GM12878 (cell line): ENCODE data around the gene PRKAG2. TPM values are rescaled to one million over a fixed set of nuclear protein-coding genes. Genes with fewer than 3 reads are reported as not detected.

Source experiments
- ATAC-seq: fragments of 200-7000 bp; cut with Tn5 transposase; 3 replicates; pipeline ENCODE4 v1.9.1; 2020; ENCODE audit warnings: mild to moderate bottlenecking, moderate library complexity
- BruUV-seq: library from RNA; stranded (reverse); fragments of 400-500 nt; replicated peaks from 2 replicates; lab custom pipeline; 2021; lab: Mats Ljungman, UMichigan
- CTCF ChIA-PET: fragments of 300-600 bp; sonication (Branson Sonifier 250); formaldehyde crosslinking; extraction: SDS; loops from one replicate; lab custom pipeline; 2021; ENCODE audit warnings: inconsistent platforms; lab: Yijun Ruan, JAX
- POLR2A ChIA-PET: fragments of 350-600 bp; formaldehyde crosslinking; extraction: SDS; loops from one replicate; lab custom pipeline; 2021; ENCODE audit warnings: inconsistent platforms; lab: Charles Lee
- RAD21 ChIA-PET: fragments of 300-600 bp; sonication (Branson Sonifier 250); formaldehyde crosslinking; loops from one replicate; lab custom pipeline; 2023; ENCODE audit warnings: antibody characterized with exemption; ENCODE audit not compliant: unreplicated experiment; lab: Charles Lee
- SMC1A ChIA-PET: fragments of 300-600 bp; sonication (Branson Sonifier 250); formaldehyde crosslinking; loops from one replicate; lab custom pipeline; 2023; ENCODE audit not compliant: unreplicated experiment, uncharacterized antibody; lab: Charles Lee
- DNase-seq: peaks from one replicate; pipeline ENCODE4 v3.0.0-alpha.2; 2011; ENCODE audit warnings: low read depth, low spot score
- FAIRE-seq: peaks from 3 replicates; lab custom pipeline; 2011; peaks lifted over from hg19 to GRCh38; lab: Jason Lieb, UNC
- H2AFZ ChIP-seq: 2 replicates; pipeline ENCODE4 v1.6.0; 2011; ENCODE audit warnings: low read depth, low read length, control low read depth; ENCODE audit not compliant: control insufficient read depth
- H3K27ac ChIP-seq: 2 replicates; pipeline ENCODE4 v1.5.1; 2011; ENCODE audit warnings: control low read depth; ENCODE audit not compliant: control insufficient read depth, insufficient read depth
- H3K27me3 ChIP-seq, 2 experiments: replicated peaks in 1 of 2; 2 replicates each; pipeline versions ENCODE4 v1.6.0 to v1.6.1; 2011; ENCODE audit warnings: low read length in 1 of 2; ENCODE audit not compliant: control insufficient read depth in 2 of 2, insufficient read depth in 2 of 2
- H3K36me3 ChIP-seq, 2 experiments: 2 replicates each; pipeline ENCODE4 v1.5.1; 2011; ENCODE audit warnings: low read length in 1 of 2; ENCODE audit not compliant: control insufficient read depth in 2 of 2, insufficient read depth in 2 of 2
- H3K4me1 ChIP-seq: 2 replicates; pipeline ENCODE4 v1.6.1; 2011; ENCODE audit warnings: mild to moderate bottlenecking, low read length, moderate library complexity, mixed read lengths; ENCODE audit not compliant: control insufficient read depth, insufficient read depth
- H3K4me2 ChIP-seq: 2 replicates; pipeline ENCODE4 v1.6.0; 2011; ENCODE audit warnings: control low read depth; ENCODE audit not compliant: control insufficient read depth, insufficient read depth
- H3K4me3 ChIP-seq: fragments of 200-600 bp; sonication (generic); 2 replicates; pipeline ENCODE4 v1.5.1; 2016
- H3K79me2 ChIP-seq: 2 replicates; pipeline ENCODE4 v1.6.0; 2011; ENCODE audit warnings: low read length; ENCODE audit not compliant: control insufficient read depth, insufficient read depth
- H3K9ac ChIP-seq: 2 replicates; pipeline ENCODE4 v1.8.0; 2011; ENCODE audit warnings: low read length, control low read depth, mixed read lengths; ENCODE audit not compliant: control insufficient read depth, insufficient read depth
- H3K9me3 ChIP-seq: replicated peaks from 3 replicates; pipeline ENCODE4 v1.5.1; 2011; ENCODE audit warnings: mild to moderate bottlenecking, low read length; ENCODE audit not compliant: control insufficient read depth, insufficient read depth
- H4K20me1 ChIP-seq: 2 replicates; pipeline ENCODE4 v1.6.0; 2011; ENCODE audit not compliant: control insufficient read depth, insufficient read depth
- ETV6 ChIP-seq, 2 experiments: fragments of 450-650 bp in 1 of 2; IDR thresholded peaks in 1 of 2; conservative IDR thresholded peaks in 1 of 2; 2 replicates each; pipeline ENCODE4 v1.6.1; 2014; ENCODE audit warnings: antibody characterized with exemption in 1 of 2, borderline replicate concordance in 1 of 2, low read depth in 1 of 2, mild to moderate bottlenecking in 1 of 2, moderate library complexity in 1 of 2
- GABPA ChIP-seq: IDR thresholded peaks from 2 replicates; pipeline ENCODE4 v1.6.1; 2014; ENCODE audit warnings: antibody characterized with exemption, low read depth, mild to moderate bottlenecking, inconsistent platforms
- NR2C1 ChIP-seq: fragments of 450-650 bp; IDR thresholded peaks from 2 replicates; pipeline ENCODE4 v1.6.1; 2017; ENCODE audit warnings: antibody characterized with exemption, mild to moderate bottlenecking, moderate library complexity
- POLR2AphosphoS2 ChIP-seq: IDR thresholded peaks from 2 replicates; pipeline ENCODE4 v1.6.1; 2011; ENCODE audit warnings: low read depth, mild to moderate bottlenecking, low read length, improper control_type of control experiment, moderate library complexity
- RB1 ChIP-seq: fragments of 450-650 bp; formaldehyde crosslinking; IDR thresholded peaks from 2 replicates; pipeline ENCODE4 v1.6.1; 2017; ENCODE audit warnings: mild to moderate bottlenecking, borderline replicate concordance
- WGBS: methylation state at CpG from one replicate; pipeline ENCODE4 v1.1.6; 2016; ENCODE audit warnings: low lambda C conversion rate; ENCODE audit not compliant: insufficient replicate concordance, insufficient coverage; ENCODE audit errors: missing lambda C conversion rate; 5-methylcytosine and 5-hydroxymethylcytosine counted together
- in situ Hi-C: fragments of 300-500 bp; cut with MboI; formaldehyde crosslinking; loops from 9 replicates; pipeline ENCODE4 v1.14.3; 2018; ENCODE audit warnings: mixed read lengths
- intact Hi-C: fragments of 100-400 bp; cut with micrococcal nuclease; formaldehyde crosslinking; loops from one replicate; pipeline ENCODE4 v1.14.2; 2022; ENCODE audit not compliant: unreplicated experiment
- polyA plus RNA-seq, 11 experiments: library from polyadenylated mRNA; depleted of rRNA in 4 of 11; unstranded in 6 of 11; stranded (reverse) in 5 of 11; fragments of >200 nt; fragmentation: Nextera tagmentation in 4 of 11; fragmentation: Illumina TruSeq in 1 of 11; extraction: Ambion mirVana in 4 of 11; extraction: Trizol in 1 of 11; gene quantifications; 1 replicate in 1 of 11; 2 replicates in 10 of 11; pipeline versions ENCODE4 v1.2.1 to v1.2.3, GENCODE V29; 2011 to 2016; ENCODE audit warnings: inconsistent platforms in 2 of 11, missing spikeins in 2 of 11, low read depth in 1 of 11
- total RNA-seq, 4 experiments: library from RNA; depleted of rRNA in 3 of 4; stranded (reverse); fragments of >200 nt in 3 of 4; fragmentation: Illumina TruSeq in 1 of 4; extraction: Trizol in 1 of 4; gene quantifications; 2 replicates each; pipeline versions ENCODE4 v1.2.1 to v1.2.3, GENCODE V29; 2013 to 2021
- TF ChIP-seq, protein P1 (sequence below): IDR thresholded peaks from 2 replicates; pipeline ENCODE4 v1.6.1; 2011; ENCODE audit warnings: borderline replicate concordance, low read depth, mild to moderate bottlenecking, moderate library complexity, mixed read lengths, low read length; ENCODE audit not compliant: insufficient read depth; ENCODE audit errors: extremely low read length
- TF ChIP-seq, protein P2 (sequence below): IDR thresholded peaks from 2 replicates; pipeline ENCODE4 v1.6.1; 2012; ENCODE audit warnings: improper control_type of control experiment, low read depth, low read length; ENCODE audit not compliant: insufficient replicate concordance
- TF ChIP-seq, protein P3 (sequence below): fragments of 450-650 bp; conservative IDR thresholded peaks from 2 replicates; pipeline ENCODE4 v1.6.1; 2017; ENCODE audit warnings: mild to moderate bottlenecking, moderate library complexity
- TF ChIP-seq, protein P4 (sequence below): fragments of 450-650 bp; IDR thresholded peaks from 2 replicates; pipeline ENCODE4 v1.6.1; 2017; ENCODE audit warnings: mild to moderate bottlenecking

The PRKAG2 gene
- total and polyA plus RNA-seq, 10 of the 15 experiments (the other 5 are each of a cell fraction or from before 2014, with no cell fraction given): 3.4 to 8.9 (median 6.8) TPM

DNA sequence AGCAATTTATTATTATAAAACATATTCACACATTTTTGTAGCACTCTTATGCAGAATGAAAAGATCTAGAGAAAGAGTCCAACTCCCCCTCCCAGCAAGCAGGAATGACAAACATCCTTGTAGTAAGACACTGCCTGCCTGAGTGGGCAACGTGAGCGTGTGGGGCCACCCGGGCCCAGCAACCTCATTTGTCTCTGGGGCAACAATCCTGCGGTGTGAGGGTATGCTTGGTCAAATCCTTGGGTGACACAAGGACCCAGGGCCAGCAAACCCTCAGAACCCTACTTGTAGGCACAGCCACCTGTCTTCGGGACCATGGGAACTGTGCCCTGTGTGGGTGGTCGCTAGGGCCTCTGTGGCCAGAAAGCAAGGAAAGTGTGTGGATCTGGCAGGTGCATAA lies 367.9 kb downstream of the PRKAG2 start:
- SMC1A ChIA-PET: interaction anchor here (0.8 to 1.6 kb wide), 5 partner anchors 9 to 34 kb away, joined by 3 to 4 read pairs (median 3); no protein-coding TSS in a partner anchor
- BruUV-seq: no TSS peak
- TF ChIP-seq GABPA: no peak
- TF ChIP-seq, protein P1, sequence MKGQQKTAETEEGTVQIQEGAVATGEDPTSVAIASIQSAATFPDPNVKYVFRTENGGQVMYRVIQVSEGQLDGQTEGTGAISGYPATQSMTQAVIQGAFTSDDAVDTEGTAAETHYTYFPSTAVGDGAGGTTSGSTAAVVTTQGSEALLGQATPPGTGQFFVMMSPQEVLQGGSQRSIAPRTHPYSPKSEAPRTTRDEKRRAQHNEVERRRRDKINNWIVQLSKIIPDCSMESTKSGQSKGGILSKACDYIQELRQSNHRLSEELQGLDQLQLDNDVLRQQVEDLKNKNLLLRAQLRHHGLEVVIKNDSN: no peak
- no peak for TF ChIP-seq POLR2AphosphoS2
- TF ChIP-seq, protein P2, sequence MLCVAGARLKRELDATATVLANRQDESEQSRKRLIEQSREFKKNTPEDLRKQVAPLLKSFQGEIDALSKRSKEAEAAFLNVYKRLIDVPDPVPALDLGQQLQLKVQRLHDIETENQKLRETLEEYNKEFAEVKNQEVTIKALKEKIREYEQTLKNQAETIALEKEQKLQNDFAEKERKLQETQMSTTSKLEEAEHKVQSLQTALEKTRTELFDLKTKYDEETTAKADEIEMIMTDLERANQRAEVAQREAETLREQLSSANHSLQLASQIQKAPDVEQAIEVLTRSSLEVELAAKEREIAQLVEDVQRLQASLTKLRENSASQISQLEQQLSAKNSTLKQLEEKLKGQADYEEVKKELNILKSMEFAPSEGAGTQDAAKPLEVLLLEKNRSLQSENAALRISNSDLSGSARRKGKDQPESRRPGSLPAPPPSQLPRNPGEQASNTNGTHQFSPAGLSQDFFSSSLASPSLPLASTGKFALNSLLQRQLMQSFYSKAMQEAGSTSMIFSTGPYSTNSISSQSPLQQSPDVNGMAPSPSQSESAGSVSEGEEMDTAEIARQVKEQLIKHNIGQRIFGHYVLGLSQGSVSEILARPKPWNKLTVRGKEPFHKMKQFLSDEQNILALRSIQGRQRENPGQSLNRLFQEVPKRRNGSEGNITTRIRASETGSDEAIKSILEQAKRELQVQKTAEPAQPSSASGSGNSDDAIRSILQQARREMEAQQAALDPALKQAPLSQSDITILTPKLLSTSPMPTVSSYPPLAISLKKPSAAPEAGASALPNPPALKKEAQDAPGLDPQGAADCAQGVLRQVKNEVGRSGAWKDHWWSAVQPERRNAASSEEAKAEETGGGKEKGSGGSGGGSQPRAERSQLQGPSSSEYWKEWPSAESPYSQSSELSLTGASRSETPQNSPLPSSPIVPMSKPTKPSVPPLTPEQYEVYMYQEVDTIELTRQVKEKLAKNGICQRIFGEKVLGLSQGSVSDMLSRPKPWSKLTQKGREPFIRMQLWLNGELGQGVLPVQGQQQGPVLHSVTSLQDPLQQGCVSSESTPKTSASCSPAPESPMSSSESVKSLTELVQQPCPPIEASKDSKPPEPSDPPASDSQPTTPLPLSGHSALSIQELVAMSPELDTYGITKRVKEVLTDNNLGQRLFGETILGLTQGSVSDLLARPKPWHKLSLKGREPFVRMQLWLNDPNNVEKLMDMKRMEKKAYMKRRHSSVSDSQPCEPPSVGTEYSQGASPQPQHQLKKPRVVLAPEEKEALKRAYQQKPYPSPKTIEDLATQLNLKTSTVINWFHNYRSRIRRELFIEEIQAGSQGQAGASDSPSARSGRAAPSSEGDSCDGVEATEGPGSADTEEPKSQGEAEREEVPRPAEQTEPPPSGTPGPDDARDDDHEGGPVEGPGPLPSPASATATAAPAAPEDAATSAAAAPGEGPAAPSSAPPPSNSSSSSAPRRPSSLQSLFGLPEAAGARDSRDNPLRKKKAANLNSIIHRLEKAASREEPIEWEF: no peak
- TF ChIP-seq, protein P3, sequence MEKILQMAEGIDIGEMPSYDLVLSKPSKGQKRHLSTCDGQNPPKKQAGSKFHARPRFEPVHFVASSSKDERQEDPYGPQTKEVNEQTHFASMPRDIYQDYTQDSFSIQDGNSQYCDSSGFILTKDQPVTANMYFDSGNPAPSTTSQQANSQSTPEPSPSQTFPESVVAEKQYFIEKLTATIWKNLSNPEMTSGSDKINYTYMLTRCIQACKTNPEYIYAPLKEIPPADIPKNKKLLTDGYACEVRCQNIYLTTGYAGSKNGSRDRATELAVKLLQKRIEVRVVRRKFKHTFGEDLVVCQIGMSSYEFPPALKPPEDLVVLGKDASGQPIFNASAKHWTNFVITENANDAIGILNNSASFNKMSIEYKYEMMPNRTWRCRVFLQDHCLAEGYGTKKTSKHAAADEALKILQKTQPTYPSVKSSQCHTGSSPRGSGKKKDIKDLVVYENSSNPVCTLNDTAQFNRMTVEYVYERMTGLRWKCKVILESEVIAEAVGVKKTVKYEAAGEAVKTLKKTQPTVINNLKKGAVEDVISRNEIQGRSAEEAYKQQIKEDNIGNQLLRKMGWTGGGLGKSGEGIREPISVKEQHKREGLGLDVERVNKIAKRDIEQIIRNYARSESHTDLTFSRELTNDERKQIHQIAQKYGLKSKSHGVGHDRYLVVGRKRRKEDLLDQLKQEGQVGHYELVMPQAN: no peak
- TF ChIP-seq, protein P4, sequence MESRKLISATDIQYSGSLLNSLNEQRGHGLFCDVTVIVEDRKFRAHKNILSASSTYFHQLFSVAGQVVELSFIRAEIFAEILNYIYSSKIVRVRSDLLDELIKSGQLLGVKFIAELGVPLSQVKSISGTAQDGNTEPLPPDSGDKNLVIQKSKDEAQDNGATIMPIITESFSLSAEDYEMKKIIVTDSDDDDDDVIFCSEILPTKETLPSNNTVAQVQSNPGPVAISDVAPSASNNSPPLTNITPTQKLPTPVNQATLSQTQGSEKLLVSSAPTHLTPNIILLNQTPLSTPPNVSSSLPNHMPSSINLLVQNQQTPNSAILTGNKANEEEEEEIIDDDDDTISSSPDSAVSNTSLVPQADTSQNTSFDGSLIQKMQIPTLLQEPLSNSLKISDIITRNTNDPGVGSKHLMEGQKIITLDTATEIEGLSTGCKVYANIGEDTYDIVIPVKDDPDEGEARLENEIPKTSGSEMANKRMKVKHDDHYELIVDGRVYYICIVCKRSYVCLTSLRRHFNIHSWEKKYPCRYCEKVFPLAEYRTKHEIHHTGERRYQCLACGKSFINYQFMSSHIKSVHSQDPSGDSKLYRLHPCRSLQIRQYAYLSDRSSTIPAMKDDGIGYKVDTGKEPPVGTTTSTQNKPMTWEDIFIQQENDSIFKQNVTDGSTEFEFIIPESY: no peak
- no peak for TF ChIP-seq NR2C1
- no peak for TF ChIP-seq ETV6 (conservative IDR thresholded peaks at IDR 0.05 in 1 of 2, IDR thresholded peaks at IDR 0.05 in 1 of 2; ENCODE audit: borderline replicate concordance in 1 of 2, low read depth in 1 of 2)
- TF ChIP-seq RB1: no peak

More for the DNA sequence above, 367.9 kb downstream of the PRKAG2 start:
- WGBS: 86% methylated on average over 6 of the region's 6 CpGs
- DNase-seq (no peak), ATAC-seq (no peak), FAIRE-seq (no peak)
- H3K4me2 ChIP-seq: no peak overlapping the region
- POLR2A ChIA-PET: interaction anchor here (1.1 to 1.6 kb wide), 4 partner anchors 9 to 38 kb away, joined by 3 to 5 read pairs (median 4); partner anchors contain the start of gene RHEB
- H3K4me3 ChIP-seq: no peak overlapping the region
- peaks cover 0 to 2% of the 10 kb centered on the region in 2 experiments; a peak in 2 of 4 replicates for H3K36me3 ChIP-seq
- H2AFZ ChIP-seq: no peak overlapping the region
- H3K4me1 ChIP-seq: peaks cover 2% of the 10 kb centered on the region; the same call in 1 of the 2 replicates
- no peak overlapping the region for H3K27ac ChIP-seq
- peaks cover 2% of the 10 kb centered on the region; the same call in 1 of the 2 replicates for H4K20me1 ChIP-seq
- in situ Hi-C loops (no loop called here), intact Hi-C loops (no loop called here)
- no peak overlapping the region for H3K9ac ChIP-seq
- RAD21 ChIA-PET: interaction anchor here (0.6 to 1.4 kb wide), 3 partner anchors 8 to 36 kb away, joined by 3 to 6 read pairs (median 5); no protein-coding TSS in a partner anchor
- peaks cover 5% of the 10 kb centered on the region; the same call in 2 of the 3 replicates for H3K9me3 ChIP-seq
- peaks cover 100% of the 10 kb centered on the region for H3K79me2 ChIP-seq
- CTCF ChIA-PET: interaction anchor here (0.7 to 2.6 kb wide), 6 partner anchors 8 to 60 kb away, joined by 3 to 12 read pairs (median 7); no protein-coding TSS in a partner anchor
- no peaks in the 10 kb centered on the region for H3K27me3 ChIP-seq
